ENCODE measurements around the gene NAALADL2.
"Not testable (repeated sequence)": the region's sequence is repeated elsewhere in the genome, so short reads cannot be mapped to it uniquely, and the experiment has no call there.

The NAALADL2 gene

GRCh38 chr3:175822766-175823491 lies 963.8 kb downstream of the NAALADL2 start:
- DNase-seq = not testable (repeated sequence)

DNA sequence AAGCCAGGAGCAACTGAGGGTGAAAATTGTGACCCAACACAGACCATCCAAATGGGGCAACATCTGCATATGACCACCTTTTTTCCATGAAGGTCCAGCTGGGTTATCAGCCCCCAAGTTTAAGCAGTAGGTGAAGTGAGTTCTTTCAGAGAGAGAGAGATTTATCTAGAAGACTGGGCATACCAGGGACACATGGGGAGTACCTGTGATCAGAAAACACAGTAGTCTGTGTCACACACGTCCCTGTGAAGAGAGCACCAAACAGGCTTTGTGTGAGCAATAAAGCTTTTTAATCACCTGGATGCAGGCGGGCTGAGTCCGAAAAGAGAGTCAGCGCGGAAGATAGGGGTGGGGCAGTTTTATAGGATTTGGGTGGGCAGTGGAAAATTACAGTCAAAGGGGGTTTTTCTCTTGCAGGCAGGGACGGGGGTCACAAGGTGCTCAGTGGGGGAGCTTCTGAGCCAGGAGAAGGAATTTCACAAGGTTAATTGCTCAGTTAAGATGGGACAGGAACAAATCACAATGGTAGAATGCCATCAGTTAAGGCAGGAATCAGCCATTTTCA lies 966.0 kb downstream of the NAALADL2 start:
- not testable (repeated sequence) for DNase-seq

DNA sequence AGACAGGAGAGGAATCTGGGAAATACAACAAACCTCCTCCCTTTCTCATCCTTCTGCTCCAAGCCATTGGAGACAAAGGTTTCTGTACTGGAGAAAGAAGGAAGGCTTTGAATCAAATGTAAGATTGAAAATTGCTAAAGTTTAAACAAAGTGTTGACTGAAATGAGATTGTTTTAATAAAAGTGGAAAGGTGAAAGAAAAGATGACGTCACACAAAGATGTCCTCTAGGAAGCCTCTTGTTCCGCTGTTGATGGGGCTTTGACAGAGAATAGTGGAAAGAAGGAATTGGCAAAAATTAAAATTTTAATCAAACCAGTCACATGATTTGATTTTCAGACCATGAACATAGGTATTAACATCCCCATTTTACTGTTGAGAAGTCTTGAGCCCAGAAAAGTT lies 967.6 kb downstream of the NAALADL2 start:
- no peak for DNase-seq

DNA sequence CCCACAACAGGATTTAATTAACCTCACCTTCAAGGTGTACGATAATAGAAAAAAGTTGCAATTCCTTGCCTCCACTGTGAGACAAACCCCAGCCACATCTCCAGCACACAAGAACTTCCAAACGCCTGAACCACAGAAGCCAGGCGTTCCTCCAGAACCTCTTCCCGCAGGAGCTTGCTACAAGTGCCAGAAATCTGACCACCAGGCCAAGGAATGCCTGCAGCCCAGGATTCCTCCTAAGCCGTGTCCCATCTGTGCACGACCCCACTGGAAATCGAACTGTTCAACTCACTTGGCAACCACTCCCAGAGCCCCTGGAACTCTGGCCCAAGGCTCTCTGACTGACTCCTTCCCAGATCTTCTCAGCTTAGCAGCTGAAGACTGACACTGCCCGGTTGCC lies 970.7 kb downstream of the NAALADL2 start:
- not testable (repeated sequence) for DNase-seq

DNA sequence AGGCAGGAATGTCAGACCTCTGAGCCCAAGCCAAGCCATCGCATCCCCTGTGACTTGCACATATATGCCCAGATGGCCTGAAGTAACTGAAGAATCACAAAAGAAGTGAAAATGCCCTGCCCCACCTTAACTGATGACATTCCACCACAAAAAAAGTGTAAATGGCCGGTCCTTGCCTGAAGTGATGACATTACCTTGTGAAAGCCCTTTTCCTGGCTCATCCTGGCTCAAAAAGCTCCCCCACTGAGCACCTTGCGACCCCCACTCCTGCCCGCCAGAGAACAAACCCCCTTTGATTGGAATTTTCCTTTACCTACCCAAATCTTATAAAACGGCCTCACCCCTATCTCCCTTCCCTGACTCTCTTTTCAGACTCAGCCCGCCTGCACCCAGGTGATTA lies 976.6 kb downstream of the NAALADL2 start:
- not testable (repeated sequence) for DNase-seq

DNA sequence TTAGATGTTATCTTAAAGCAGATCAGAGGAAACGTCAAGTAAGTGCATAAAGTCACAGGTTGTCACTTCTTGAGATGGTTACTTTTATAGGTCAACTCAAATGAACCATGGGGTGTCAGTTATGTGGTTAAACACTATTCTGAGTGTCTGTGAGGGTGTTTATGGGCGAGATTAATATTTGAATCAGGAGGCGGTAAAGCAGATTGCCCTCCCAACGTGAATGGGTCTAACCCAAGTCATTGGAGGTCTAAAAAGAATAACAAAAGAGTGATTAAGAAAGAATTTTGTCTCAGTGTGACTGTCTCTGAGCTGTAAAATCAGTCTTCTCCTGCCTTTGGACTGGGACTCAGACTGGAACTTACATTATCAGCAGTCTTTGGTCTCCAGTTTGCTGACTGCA lies 977.5 kb downstream of the NAALADL2 start:
- no peak for DNase-seq

DNA sequence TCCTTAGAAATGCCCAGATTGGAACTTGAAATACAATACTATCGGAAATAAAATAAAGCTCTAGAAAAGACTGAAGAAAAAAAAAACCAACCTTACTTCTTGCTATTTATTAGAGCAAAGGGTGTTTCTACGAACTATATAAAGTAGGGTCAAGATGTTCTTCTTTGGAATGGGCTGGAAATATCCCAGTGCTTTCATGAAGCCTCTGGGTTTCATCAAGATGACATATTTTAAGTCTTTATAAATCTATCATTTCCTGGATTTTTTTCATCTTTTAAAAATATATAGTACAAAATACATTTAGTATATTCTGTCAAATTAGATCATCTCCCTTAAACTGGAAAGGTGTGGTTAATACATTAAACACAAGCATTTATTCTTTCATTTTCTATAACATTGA lies 978.8 kb downstream of the NAALADL2 start:
- DNase-seq = no peak

DNA sequence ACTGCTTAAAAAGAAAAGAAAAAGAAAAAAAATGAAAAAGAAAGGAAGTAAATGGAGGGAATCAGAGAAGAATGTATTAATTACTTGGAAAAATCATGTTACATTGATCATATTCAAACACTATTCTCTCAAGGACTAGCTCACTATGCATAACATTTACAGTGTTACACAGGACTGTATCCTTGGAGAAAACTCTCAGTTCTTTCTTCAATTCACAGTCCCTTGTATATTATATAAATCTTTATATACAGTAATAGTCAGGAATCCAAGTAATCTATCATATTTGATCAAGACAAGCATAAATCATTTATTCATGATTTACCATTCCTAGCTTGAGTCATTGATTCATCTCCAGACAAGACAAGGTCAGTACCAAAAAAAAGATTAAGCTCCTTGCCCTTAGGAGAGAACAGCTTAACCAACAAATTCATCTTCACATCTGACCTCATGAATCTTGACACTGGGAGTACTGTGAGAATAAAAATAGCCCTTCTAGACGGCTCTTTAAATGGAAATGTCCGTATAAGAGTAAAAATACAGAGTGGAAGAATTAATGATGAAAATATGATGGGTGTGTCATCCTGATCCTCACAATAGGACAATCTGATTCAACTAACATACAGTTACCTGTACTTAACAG lies 980.4 kb downstream of the NAALADL2 start:
- DNase-seq = no peak

- no peak for DNase-seq
Observed at GRCh38 chr3:175851541-175851940, 992.4 kb downstream of the NAALADL2 start.

GRCh38 chr3:175852560-175852959 lies 993.4 kb downstream of the NAALADL2 start:
- DNase-seq = no peak

DNA sequence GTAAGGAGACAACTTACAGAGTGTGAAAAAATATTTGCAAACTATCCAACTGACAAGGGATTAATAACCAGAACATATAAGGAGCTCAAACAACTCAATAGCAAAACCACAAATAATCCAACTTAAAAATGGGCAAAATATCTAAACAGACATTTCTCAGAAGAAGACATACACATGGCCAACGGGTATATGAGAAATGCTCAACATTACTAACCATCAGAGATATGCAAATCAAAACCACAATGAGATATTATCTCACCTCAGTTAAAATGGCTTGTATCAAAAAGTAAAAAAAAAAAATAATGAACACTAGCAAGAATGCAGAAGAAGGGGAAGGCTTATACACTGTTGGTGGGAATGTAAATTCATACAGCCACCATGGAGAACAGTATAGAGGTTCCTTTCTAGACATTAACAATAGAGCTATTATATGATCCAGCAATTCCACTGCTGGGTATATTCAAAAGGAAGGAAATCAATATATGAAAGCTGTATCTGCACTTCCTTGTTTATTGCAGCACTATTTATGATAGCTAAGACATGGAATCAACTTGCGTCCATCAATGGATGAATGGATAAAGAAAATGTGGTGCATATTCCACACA lies 998.6 kb downstream of the NAALADL2 start:
- peak; percentile 84 for DNase-seq

Measured in NCI-H526 treated with DMSO at 0.1 percent for 48 hours (cell line).